ENCODE results near the gene FAM170B. TPM values are rescaled to one million over a fixed set of nuclear protein-coding genes. Genes with fewer than 3 reads are reported as not detected.

Gene FAM170B
- total RNA-seq, 6 donors from 2014 or later: 0.24 TPM; not detected in 5

GRCh38 chr10:49160110-49160509, 26.3 kb upstream of the FAM170B start:
- no peak overlapping the region for H3K4me3 ChIP-seq
- no peaks in the 10 kb centered on the region for H3K4me1 ChIP-seq
- ATAC-seq (ENCODE audit: low FRiP score in 2 of 2): no peak
- H3K27ac ChIP-seq: no peak overlapping the region
- no peaks in the 10 kb centered on the region for H3K27me3 ChIP-seq
- no peak for TF ChIP-seq EP300 (IDR thresholded peaks at IDR 0.05)
- no peak for TF ChIP-seq POLR2A (IDR thresholded peaks at IDR 0.05)
- TF ChIP-seq CTCF (IDR thresholded peaks at IDR 0.05): no peak
- DNase-seq: no peak
- H3K36me3 ChIP-seq: peaks cover 0 to 19% (median 0%) of the 10 kb centered on the region in 4 donors
- WGBS, 2 donors: 86% methylated on average over 5 of the region's 5 CpGs
- no peaks in the 10 kb centered on the region for H3K9me3 ChIP-seq

GRCh38 chr10:49158915-49159314, 25.1 kb upstream of the FAM170B start:
- no peak for TF ChIP-seq POLR2AphosphoS5 (IDR thresholded peaks at IDR 0.05)
- no peak for TF ChIP-seq CTCF (IDR thresholded peaks at IDR 0.05)
- no peak for TF ChIP-seq EP300 (IDR thresholded peaks at IDR 0.05)
- no peak for TF ChIP-seq POLR2A (IDR thresholded peaks at IDR 0.05)
- DNase-seq: no peak
- H3K27ac ChIP-seq: no peak overlapping the region
- no peaks in the 10 kb centered on the region for H3K4me1 ChIP-seq
- H3K4me3 ChIP-seq: no peak overlapping the region
- no peaks in the 10 kb centered on the region for H3K27me3 ChIP-seq
- no peaks in the 10 kb centered on the region for H3K9me3 ChIP-seq
- 46 to 47% methylated on average over 3 of the region's 3 CpGs for WGBS, 2 donors
- no peak for ATAC-seq (ENCODE audit: low FRiP score in 2 of 2)
- peaks cover 0 to 11% (median 0%) of the 10 kb centered on the region in 4 donors for H3K36me3 ChIP-seq

- no peak overlapping the region for H3K27ac ChIP-seq
- no peak for ATAC-seq (ENCODE audit: low FRiP score in 2 of 2)
- H3K27me3 ChIP-seq: no peaks in the 10 kb centered on the region
- H3K9me3 ChIP-seq: no peaks in the 10 kb centered on the region
- H3K4me3 ChIP-seq: no peak overlapping the region
- peaks cover 0 to 11% (median 0%) of the 10 kb centered on the region in 4 donors for H3K36me3 ChIP-seq
- WGBS, 2 donors: 75 to 82% methylated on average over 7 of the region's 7 CpGs
- TF ChIP-seq POLR2AphosphoS5 (IDR thresholded peaks at IDR 0.05) (no peak), EP300 (IDR thresholded peaks at IDR 0.05) (no peak), CTCF (IDR thresholded peaks at IDR 0.05) (no peak), POLR2A (IDR thresholded peaks at IDR 0.05) (no peak)
- DNase-seq: no peak
- H3K4me1 ChIP-seq: no peaks in the 10 kb centered on the region
These were observed 24.6 kb upstream of the FAM170B start for GRCh38 chr10:49158404-49158803.

GRCh38 chr10:49157229-49157628, 23.4 kb upstream of the FAM170B start:
- no peak for TF ChIP-seq POLR2AphosphoS5 (IDR thresholded peaks at IDR 0.05)
- no peak for TF ChIP-seq CTCF (IDR thresholded peaks at IDR 0.05)
- no peak for TF ChIP-seq EP300 (IDR thresholded peaks at IDR 0.05)
- no peak for TF ChIP-seq POLR2A (IDR thresholded peaks at IDR 0.05)
- Histone ChIP-seq H3K4me1 (no peaks in the 10 kb centered on the region), H3K4me3 (no peak overlapping the region), H3K36me3 (peaks cover 0 to 4% (median 0%) of the 10 kb centered on the region in 4 donors), H3K27ac (no peak overlapping the region), H3K27me3 (no peaks in the 10 kb centered on the region), H3K9me3 (no peaks in the 10 kb centered on the region)
- WGBS, 2 donors: 87% methylated on average over 3 of the region's 3 CpGs
- DNase-seq: no peak
- ATAC-seq (ENCODE audit: low FRiP score in 2 of 2): no peak

GRCh38 chr10:49154641-49155040, 20.8 kb upstream of the FAM170B start:
- no peak for DNase-seq
- TF ChIP-seq POLR2AphosphoS5 (IDR thresholded peaks at IDR 0.05): no peak
- TF ChIP-seq EP300 (IDR thresholded peaks at IDR 0.05): no peak
- TF ChIP-seq CTCF (IDR thresholded peaks at IDR 0.05): no peak
- TF ChIP-seq POLR2A (IDR thresholded peaks at IDR 0.05): no peak
- Histone ChIP-seq H3K4me1 (no peaks in the 10 kb centered on the region), H3K27ac (no peak overlapping the region), H3K9me3 (no peaks in the 10 kb centered on the region), H3K4me3 (no peak overlapping the region), H3K36me3 (no peaks in the 10 kb centered on the region), H3K27me3 (no peaks in the 10 kb centered on the region)
- ATAC-seq (ENCODE audit: low FRiP score in 2 of 2): no peak
- WGBS, 2 donors: 86 to 89% methylated on average over 6 of the region's 6 CpGs
